Stimulated activated CD8-positive, alpha-beta memory T cell treated with anti-CD3 and anti-CD28 coated beads, Interleukin-7, amount 100 ng/mL, for 1 hour (primary cell): ENCODE results near the gene PTP4A2.
"Not testable (repeated sequence)": the region's sequence is repeated elsewhere in the genome, so short reads cannot be mapped to it uniquely, and the experiment has no call there.

Experiments
- DNase-seq, 2 donors: peaks; one replicate each; pipeline ENCODE4 v3.0.0-alpha.2; 2020; ENCODE audit warnings: low read depth in 2 of 2

PTP4A2 gene

GRCh38 chr1:31949862-31950261 lies 11.7 kb upstream of the PTP4A2 start:
- no peak for DNase-seq

- DNase-seq, result not testable (repeated sequence)
Observed at GRCh38 chr1:31945677-31946076, 7.5 kb upstream of the PTP4A2 start.

GRCh38 chr1:31944205-31945089 lies 6.3 kb upstream of the PTP4A2 start:
- DNase-seq, result peak; percentile 51 to 61

- no peak for DNase-seq
Observed at GRCh38 chr1:31943546-31944184, 5.5 kb upstream of the PTP4A2 start.

GRCh38 chr1:31942061-31942460 lies 3.9 kb upstream of the PTP4A2 start:
- not testable (repeated sequence) for DNase-seq

GRCh38 chr1:31939484-31940329 lies 1.5 kb upstream of the PTP4A2 start:
- DNase-seq, result peak; percentile 51 to 60

- peak in 1 of 2 donors; percentile 65 for DNase-seq
Observed at GRCh38 chr1:31937300-31938183, 626 bp downstream of the PTP4A2 start.

GRCh38 chr1:31936981-31937299 lies 1.2 kb downstream of the PTP4A2 start:
- DNase-seq, result no peak

GRCh38 chr1:31936278-31936980 lies 1.7 kb downstream of the PTP4A2 start:
- no peak for DNase-seq

- DNase-seq, result no peak
Observed at GRCh38 chr1:31934706-31935629, 3.2 kb downstream of the PTP4A2 start.

- DNase-seq, result no peak
Observed at GRCh38 chr1:31932491-31933316, 5.5 kb downstream of the PTP4A2 start.

GRCh38 chr1:31931593-31932225 lies 6.5 kb downstream of the PTP4A2 start:
- DNase-seq, result no peak

- DNase-seq, result no peak
Observed at GRCh38 chr1:31930836-31931592, 7.2 kb downstream of the PTP4A2 start.

GRCh38 chr1:31927661-31927980 lies 10.5 kb downstream of the PTP4A2 start:
- DNase-seq, result no peak

- no peak for DNase-seq
Observed at GRCh38 chr1:31926853-31927660, 11.1 kb downstream of the PTP4A2 start.

- no peak for DNase-seq
Observed at GRCh38 chr1:31926252-31926651, 11.9 kb downstream of the PTP4A2 start.

GRCh38 chr1:31925824-31926223 lies 12.3 kb downstream of the PTP4A2 start:
- DNase-seq, result not testable (repeated sequence)
